HG02943 (cell line): ENCODE measurements around the gene LRRC4C.

Experiments
- ATAC-seq: cut with Tn5 transposase; IDR thresholded peaks from one replicate; pipeline ENCODE4 v1.9.1; 2021; ENCODE audit warnings: mild to moderate bottlenecking, low read depth, moderate library complexity; ENCODE audit not compliant: unreplicated experiment

Gene LRRC4C

GRCh38 chr11:41459465-41460401 lies at the start of gene LRRC4C:
TSS of gene LRRC4C (minus strand) at chr11:41459652.
- no peak for ATAC-seq

GRCh38 chr11:41508121-41508520 lies 48.7 kb upstream of the LRRC4C start:
- ATAC-seq = no peak

- no peak for ATAC-seq
Observed at GRCh38 chr11:41499429-41499828, 40.0 kb upstream of the LRRC4C start.

- no peak for ATAC-seq
Observed at GRCh38 chr11:41498726-41499125, 39.3 kb upstream of the LRRC4C start.

GRCh38 chr11:41497974-41498373 lies 38.5 kb upstream of the LRRC4C start:
- ATAC-seq = no peak

- no peak for ATAC-seq
Observed at GRCh38 chr11:41494716-41495115, 35.3 kb upstream of the LRRC4C start.

- no peak for ATAC-seq
Observed at GRCh38 chr11:41486424-41486823, 27.0 kb upstream of the LRRC4C start.

- ATAC-seq = no peak
Observed at GRCh38 chr11:41483956-41484355, 24.5 kb upstream of the LRRC4C start.

GRCh38 chr11:41479179-41479578 lies 19.7 kb upstream of the LRRC4C start:
- no peak for ATAC-seq

GRCh38 chr11:41461057-41461681 lies 1.7 kb upstream of the LRRC4C start:
- no peak for ATAC-seq

- no peak for ATAC-seq
Observed at GRCh38 chr11:41458641-41459040, 811 bp downstream of the LRRC4C start.

- ATAC-seq = no peak
Observed at GRCh38 chr11:41458154-41458553, 1.3 kb downstream of the LRRC4C start.

- ATAC-seq = no peak
Observed at GRCh38 chr11:41457216-41458014, 2.0 kb downstream of the LRRC4C start.

GRCh38 chr11:41456269-41456668 lies 3.2 kb downstream of the LRRC4C start:
- ATAC-seq = no peak

- ATAC-seq = no peak
Observed at GRCh38 chr11:41451011-41451410, 8.4 kb downstream of the LRRC4C start.

GRCh38 chr11:41449483-41450050 lies 9.9 kb downstream of the LRRC4C start:
- no peak for ATAC-seq

GRCh38 chr11:41446566-41446965 lies 12.9 kb downstream of the LRRC4C start:
- no peak for ATAC-seq

GRCh38 chr11:41446107-41446506 lies 13.3 kb downstream of the LRRC4C start:
- ATAC-seq = no peak

- ATAC-seq = no peak
Observed at GRCh38 chr11:41437006-41437490, 22.4 kb downstream of the LRRC4C start.

GRCh38 chr11:41435531-41435930 lies 23.9 kb downstream of the LRRC4C start:
- ATAC-seq = no peak
